Endothelial cell of hepatic sinusoid (primary cell): ENCODE data around the gene HOXD13.

Experiments used
- in situ Hi-C: cut with HindIII; loops from 2 replicates; pipeline ENCODE4 v1.10.0; 2017; ENCODE audit warnings: low sequenced_read_pairs

The HOXD13 gene

DNA sequence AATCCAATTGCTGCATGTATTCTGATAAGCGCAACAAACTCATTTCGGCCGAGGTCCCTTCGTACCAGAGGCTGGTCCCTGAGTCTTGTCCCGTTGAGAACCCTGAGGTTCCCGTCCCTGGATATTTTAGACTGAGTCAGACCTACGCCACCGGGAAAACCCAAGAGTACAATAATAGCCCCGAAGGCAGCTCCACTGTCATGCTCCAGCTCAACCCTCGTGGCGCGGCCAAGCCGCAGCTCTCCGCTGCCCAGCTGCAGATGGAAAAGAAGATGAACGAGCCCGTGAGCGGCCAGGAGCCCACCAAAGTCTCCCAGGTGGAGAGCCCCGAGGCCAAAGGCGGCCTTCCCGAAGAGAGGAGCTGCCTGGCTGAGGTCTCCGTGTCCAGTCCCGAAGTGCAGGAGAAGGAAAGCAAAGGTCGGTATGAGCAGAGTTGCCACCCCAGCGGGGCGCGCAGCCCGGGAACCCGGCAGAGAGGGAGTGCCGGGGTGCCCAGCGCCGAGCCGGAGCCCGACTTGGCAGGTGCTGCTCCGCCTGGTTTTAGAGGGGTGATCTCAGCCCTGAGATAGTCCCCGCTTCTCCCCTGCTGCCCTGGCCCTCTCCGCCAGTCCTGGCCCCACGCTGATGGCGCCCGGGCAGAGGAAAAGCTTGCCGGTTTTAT is 24.8 kb downstream of the HOXD13 start:
- in situ Hi-C loops = loop anchor here (25.0 kb wide), 1 partner anchor 1020 kb away; no protein-coding TSS in a partner anchor

DNA sequence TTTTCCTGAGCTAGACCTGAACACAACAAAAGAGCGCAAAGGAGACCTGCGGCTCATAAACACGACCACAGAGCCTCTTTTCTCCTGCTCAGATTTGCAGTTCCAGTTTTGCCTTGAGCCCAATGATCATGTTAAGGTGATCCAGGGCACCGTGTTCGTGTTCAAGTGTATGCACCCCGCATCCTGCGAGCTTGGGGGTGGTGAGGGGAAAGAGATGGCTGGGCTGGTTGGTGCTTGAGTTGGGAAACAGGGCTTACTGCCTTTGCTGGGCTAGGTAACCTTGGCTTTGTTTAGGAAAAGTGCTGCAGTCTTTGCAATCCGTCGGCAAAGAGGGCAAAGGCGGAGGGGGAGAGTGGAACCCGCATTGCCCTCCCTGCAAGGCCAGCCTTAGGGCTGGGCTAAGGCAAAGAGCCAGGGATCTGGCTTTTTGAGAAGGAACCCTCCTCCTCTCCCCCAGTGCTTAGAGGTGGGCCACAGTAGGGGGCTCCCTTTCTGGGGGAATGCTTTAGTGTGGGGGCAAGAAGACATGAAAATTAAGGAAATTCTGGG is 25.4 kb downstream of the HOXD13 start:
- in situ Hi-C loops = loop anchor here (25.0 kb wide), 1 partner anchor 1019 kb away; no protein-coding TSS in a partner anchor

GRCh38 chr2:176118601-176119339 is 26.2 kb downstream of the HOXD13 start:
- in situ Hi-C loops = loop anchor here (25.0 kb wide), 1 partner anchor 1019 kb away; no protein-coding TSS in a partner anchor

- in situ Hi-C loops = loop anchor here (25.0 kb wide), 1 partner anchor 1017 kb away; no protein-coding TSS in a partner anchor
Measured at GRCh38 chr2:176120364-176121189, 28.1 kb downstream of the HOXD13 start.

DNA sequence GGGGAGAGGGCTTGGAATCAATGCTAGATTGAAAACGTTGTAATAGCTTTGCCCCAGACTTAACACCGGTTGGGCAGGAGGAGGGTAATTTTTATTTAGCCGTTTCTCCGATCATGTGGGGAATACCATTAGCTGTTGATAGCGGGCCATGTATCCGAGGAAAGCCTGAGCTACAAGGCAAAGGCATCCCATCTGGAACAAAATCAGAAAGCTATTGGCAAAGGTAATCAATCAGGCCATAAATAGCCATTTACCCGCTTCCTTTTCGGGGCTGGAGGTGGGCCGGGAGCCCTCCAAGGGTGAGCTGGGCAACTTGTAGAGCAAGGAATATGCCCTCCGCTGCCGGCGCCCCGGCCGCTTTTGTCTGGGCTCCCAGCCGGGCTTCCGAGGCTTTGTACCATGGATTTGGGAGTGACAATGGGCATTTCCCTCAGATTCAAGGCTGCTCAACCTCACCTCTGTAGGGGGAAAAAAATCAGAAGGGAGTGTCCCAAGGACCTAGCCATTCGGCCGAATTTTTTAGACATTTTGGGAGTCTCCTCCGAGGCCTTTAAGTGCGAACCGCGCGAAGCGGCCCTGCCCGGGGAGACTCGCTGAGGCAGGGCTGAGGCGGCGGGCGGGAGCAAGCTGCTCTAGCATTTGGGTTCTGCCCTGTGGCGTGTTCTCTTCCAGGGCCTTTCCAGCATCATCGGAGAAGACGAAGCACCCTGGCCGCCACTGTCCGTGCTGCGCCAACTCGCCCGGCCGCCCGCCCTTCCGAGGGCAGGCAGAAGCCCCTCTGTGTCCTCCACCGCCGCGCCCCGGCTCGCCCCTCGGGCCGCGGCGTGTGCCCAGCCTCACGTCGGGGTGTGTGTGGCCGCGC is 28.9 kb downstream of the HOXD13 start:
- in situ Hi-C loops = loop anchor here (25.0 kb wide), 1 partner anchor 1016 kb away; no protein-coding TSS in a partner anchor

DNA sequence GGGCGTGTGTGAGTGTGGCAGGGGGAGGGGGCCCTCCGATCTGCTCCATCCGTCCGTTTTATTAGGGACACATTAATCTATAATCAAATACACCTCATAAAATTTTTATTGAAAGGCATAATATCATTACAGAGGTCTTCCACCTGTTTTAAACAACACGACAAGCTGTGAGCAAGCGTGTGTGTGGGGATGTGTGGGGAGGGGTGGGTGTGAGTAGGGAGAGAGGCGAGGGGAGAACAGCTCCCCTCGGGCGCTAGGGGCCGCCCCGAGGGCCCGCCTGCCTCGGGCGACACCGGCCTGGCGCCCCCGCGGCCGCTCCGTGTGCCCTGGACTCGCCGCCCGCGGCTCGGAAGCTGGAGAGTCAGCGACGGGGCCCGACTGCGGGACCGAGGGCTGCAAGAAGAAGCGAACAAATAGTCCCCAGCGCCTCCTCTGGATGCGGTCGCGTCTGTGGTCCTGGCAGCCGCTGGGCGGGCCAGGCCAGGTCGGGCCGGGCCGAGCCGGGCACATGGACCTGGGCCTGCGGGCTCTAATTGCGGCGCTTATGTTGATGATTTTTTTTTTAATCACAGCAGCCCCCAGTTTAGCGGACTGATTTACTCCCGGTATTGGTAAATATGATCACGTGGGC is 29.6 kb downstream of the HOXD13 start:
- in situ Hi-C loops = loop anchor here (25.0 kb wide), 1 partner anchor 1015 kb away; no protein-coding TSS in a partner anchor

DNA sequence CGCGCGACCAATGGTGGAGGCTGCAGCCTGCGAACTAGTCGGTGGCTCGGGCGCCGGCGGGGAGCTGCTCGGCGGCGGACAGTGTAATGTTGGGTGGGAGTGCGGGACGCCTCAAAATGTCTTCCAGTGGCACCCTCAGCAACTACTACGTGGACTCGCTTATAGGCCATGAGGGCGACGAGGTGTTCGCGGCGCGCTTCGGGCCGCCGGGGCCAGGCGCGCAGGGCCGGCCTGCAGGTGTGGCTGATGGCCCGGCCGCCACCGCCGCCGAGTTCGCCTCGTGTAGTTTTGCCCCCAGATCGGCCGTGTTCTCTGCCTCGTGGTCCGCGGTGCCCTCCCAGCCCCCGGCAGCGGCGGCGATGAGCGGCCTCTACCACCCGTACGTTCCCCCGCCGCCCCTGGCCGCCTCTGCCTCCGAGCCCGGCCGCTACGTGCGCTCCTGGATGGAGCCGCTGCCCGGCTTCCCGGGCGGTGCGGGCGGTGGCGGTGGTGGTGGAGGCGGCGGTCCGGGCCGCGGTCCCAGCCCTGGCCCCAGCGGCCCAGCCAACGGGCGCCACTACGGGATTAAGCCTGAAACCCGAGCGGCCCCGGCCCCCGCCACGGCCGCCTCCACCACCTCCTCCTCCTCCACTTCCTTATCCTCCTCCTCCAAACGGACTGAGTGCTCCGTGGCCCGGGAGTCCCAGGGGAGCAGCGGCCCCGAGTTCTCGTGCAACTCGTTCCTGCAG is 30.3 kb downstream of the HOXD13 start, which contains the start of gene HOXD9:
Gene HOXD9, plus strand, starts transcription at position 37 of the 728 bp plus-strand sequence. Its CDS starts 50 bp downstream, at position 87.
- in situ Hi-C loops = loop anchor here (25.0 kb wide), 1 partner anchor 1014 kb away; no protein-coding TSS in a partner anchor

- in situ Hi-C loops = loop anchor here (25.0 kb wide), 1 partner anchor 1014 kb away; no protein-coding TSS in a partner anchor
Measured at GRCh38 chr2:176123411-176124109, 31.0 kb downstream of the HOXD13 start.

DNA sequence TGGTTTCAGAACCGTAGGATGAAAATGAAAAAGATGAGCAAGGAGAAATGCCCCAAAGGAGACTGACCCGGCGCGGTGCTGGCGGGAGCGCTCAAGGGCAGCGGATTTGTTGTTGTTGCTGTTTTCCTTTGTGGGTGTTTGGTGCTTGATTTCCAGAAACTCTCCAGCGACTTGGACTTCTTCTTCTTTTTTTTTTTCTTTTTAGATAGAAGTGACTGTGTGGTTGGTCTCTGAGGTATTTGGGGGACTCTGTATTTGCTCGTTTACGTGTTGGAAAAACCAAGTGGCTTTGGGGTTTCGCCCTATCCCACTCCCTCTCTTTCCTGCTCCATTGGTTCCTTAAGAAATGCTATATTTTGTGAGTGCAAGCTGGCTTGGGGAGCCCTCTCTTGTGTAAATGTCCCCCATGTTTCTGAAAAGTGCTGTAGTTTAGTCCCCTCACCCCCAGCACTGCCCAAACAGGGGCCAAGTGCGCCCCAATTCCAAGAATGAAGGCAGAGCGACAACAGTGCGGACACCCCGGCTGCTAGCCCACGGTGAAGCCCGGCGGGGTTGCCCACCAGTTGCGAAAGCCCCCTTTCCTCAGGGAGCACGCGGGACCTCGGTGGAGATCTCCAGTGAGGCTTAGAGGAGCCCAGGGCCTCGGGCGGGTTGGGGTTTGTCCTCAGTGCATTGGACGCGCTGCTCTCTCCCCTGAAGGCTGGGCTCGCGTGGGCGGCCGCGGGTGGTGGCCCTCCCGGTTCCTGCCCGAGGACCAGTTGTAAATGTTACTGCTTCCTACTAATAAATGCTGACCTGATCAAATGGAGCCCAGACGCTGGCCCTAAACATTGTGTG is 31.8 kb downstream of the HOXD13 start:
- in situ Hi-C loops = loop anchor here (25.0 kb wide), 1 partner anchor 1013 kb away; no protein-coding TSS in a partner anchor

DNA sequence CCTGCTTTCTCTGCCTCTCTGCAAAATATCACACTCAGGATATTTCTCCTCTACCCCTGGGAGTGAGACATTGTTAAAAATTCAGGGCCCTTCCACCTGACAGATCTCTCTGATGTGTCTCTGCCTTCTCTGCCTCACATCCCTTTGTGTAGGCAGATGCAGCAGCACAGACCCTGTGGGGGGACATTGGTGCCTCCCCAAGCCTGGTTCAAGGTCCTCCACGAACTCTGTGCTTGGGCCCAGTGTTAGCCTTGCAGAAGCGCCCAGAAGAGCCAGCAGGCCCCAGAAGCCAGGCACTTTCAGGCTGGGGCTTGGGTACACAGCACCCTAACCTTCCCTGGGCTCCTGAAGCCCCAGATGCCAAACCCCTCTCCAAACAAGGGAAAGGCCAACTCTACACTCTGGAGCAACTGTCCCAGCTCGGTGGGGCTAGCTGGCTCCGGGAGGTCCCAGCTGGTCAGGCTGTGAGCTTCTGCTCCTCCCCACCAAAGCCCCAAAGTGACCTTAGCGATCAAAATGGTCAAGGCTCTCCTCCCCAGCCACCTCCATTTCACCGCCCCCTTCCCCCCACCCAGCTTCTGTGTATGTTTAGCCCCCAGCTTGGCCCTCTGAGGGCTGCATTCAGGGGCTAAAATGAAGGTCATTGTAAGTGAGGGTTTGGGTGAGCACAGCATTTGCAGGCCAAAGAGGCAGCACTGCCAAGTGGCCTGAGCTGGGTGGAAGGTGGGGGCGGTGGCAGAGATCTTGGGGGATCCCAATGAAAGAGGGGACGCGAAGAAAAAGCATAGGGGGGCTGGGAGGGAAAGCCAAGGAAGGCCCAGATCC is 32.6 kb downstream of the HOXD13 start:
- in situ Hi-C loops = loop anchor here (25.0 kb wide), 1 partner anchor 1012 kb away; no protein-coding TSS in a partner anchor

- in situ Hi-C loops = no loop called here
Measured at GRCh38 chr2:176125772-176126054, 33.2 kb downstream of the HOXD13 start.

DNA sequence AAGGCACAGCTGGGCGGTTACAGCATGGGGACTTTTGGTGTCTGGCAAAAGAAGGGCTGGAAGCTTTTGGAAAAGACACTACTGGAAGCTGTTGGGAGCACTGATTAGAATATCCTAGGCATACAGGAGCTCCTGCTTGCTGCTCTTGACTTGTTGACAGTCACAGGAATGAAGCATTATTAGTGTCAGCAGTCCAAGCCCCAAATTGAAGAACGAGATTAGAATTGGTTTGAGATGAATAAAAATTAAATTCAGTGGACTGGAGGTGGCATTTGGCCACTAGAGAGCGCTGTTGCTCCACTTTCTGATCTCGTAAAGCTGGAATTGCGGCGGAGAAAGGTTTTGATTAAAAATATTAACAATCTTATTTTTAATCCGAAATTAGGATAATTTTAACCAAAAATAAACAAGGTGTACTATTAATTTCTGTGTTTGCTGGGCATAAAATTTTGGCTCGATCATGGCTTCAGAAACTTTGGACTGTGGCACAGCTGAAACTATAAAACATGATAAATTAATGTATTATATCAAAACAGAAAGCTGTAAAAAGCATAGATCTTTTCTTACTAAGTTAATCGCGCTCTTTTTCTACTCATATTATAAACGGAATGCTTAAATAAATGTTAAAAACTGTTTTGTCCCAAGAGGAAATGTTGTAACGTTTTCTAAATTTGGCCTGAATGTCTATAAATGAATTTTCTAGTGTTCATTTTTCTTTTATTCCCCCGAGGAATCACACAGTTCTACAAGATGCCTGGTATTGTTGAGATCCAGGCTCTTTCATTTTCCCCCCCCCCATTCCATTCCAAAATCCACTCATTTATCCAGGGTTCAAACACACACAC is 34.6 kb downstream of the HOXD13 start:
- in situ Hi-C loops = no loop called here

DNA sequence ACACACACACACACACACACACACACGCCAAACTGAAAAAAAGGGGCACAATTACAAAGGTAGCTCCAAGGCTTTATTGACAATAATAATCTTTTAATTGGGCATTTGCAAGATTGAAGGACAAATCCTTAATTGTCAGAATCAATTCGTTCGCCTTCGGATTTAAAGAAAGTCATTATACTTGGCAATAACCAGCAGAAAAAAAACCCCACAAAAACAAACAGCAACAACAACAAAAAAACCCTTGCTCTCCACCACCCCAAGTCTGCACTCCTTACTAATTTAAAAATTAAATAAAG is 35.2 kb downstream of the HOXD13 start:
- in situ Hi-C loops = no loop called here

- in situ Hi-C loops = no loop called here
Measured at GRCh38 chr2:176128172-176128981, 35.9 kb downstream of the HOXD13 start.
